Activated CD4-positive, alpha-beta T cell treated with anti-CD3 and anti-CD28 coated beads for 1 hour (primary cell): ENCODE data around the gene LMTK3.

Experiments
- DNase-seq: peaks from one replicate; pipeline ENCODE4 v3.0.0-alpha.2; 2020

Gene LMTK3, protein sequence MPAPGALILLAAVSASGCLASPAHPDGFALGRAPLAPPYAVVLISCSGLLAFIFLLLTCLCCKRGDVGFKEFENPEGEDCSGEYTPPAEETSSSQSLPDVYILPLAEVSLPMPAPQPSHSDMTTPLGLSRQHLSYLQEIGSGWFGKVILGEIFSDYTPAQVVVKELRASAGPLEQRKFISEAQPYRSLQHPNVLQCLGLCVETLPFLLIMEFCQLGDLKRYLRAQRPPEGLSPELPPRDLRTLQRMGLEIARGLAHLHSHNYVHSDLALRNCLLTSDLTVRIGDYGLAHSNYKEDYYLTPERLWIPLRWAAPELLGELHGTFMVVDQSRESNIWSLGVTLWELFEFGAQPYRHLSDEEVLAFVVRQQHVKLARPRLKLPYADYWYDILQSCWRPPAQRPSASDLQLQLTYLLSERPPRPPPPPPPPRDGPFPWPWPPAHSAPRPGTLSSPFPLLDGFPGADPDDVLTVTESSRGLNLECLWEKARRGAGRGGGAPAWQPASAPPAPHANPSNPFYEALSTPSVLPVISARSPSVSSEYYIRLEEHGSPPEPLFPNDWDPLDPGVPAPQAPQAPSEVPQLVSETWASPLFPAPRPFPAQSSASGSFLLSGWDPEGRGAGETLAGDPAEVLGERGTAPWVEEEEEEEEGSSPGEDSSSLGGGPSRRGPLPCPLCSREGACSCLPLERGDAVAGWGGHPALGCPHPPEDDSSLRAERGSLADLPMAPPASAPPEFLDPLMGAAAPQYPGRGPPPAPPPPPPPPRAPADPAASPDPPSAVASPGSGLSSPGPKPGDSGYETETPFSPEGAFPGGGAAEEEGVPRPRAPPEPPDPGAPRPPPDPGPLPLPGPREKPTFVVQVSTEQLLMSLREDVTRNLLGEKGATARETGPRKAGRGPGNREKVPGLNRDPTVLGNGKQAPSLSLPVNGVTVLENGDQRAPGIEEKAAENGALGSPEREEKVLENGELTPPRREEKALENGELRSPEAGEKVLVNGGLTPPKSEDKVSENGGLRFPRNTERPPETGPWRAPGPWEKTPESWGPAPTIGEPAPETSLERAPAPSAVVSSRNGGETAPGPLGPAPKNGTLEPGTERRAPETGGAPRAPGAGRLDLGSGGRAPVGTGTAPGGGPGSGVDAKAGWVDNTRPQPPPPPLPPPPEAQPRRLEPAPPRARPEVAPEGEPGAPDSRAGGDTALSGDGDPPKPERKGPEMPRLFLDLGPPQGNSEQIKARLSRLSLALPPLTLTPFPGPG (N-terminal part only)

DNA sequence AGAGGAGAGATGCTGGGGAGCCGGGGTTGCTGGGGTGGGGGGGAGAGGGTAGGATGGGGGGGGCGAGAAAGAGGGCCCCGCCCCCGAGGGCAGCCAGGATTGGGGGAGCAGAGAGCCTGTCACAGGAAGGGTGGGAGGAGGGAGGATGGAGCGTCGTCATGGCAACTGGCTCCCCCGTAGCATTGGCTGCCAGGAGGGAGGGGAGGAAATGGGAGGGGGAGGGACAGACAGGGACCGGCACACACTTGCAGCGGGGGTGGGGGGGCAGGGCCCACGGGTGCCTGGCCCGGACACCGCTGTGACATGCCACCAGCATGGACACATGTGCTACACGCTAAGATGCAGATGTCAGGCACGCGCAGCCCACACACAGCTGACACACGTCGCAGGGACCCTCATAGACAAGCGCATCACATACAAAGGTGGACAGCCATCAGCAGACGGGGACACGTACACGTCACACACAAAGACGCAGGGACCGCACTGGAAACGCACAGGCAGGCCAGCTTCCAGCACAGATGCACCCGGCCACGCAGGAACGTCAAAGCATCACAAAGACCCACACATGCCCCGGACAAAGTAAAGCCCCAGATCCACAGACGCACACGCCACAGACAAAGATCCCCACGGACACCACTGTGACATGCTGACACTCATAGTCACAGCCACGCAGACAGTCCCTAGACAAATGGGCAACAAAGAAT, at the start of gene LMTK3:
Gene LMTK3, minus strand, starts transcription at position 36 of the 704 bp plus-strand sequence. CDS start 259 bp downstream, outside the sequence.
- peak; percentile 67 for DNase-seq

DNA sequence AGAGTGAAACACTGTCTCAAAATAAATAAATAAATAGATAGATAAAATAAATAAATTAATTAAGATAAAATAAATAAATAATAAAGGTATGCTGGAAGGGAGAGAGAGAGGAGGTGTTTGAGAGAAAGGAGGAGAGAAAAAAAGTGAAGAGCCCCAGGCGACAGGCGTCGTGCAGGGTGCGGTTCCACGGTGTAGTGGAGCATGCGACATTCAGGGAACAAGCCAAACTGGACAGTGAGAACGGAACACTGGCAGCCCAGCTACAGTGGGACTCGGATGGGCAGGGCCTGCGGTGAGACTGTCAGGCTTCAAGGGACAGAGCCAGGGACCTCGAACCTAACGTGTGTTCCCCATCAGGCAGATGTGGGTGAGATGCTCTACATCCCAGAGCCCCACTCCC, 49.8 kb upstream of the LMTK3 start:
- no peak for DNase-seq

DNA sequence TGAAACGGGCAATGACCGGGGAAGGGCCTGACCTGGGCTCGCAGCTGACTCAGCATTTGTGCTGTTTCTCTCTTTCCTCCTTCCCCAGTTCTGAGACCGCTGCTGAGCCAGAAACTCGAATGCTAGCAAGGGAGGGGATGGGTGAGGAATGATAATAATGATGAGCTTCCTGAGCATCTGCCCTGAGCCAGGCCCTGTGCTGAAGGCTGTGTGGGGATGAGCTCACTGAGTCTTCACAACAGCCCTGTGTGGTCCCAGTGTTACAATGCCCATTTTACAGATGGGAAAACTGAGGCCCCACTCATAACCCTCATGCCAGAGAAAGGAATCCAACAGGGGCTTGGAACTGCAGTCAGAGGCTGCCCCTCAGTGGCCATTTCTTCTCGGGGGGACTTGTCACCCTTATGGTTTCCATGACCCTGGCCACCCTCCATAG, 48.5 kb upstream of the LMTK3 start:
- DNase-seq, result no peak

DNA sequence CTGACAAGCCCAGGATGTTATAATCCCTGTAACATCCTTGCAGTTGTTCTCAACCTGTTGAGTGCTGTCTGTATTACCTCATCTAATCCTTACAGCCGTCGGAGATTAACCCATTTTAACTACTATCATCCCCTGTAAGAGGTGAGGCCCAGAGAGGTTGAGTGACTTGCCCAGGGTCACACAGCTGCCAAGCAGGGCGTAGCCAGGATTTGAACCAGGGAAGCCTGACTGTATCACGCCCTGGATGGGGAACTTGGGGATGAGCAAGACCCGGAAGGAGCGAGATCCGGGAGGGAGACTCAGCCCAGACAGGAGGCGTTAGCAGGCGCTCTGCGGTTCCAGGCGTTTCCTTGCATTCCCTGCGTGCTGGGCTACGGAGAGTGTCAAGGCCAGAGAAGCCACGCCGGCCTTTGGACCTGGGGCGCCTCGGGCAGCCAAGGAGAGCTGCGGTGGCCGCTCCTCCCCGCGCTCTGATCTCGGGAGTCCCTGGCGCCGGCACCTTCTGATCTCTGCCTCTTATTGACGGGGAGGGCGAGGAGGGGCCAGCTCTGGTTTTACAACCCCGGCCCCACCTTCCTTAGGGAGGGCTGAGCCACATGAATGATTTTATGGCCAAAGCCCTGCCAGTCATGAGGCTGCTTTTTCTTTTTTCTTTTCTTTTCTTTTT, 46.5 kb upstream of the LMTK3 start:
- DNase-seq, result no peak

- no peak for DNase-seq
These were observed 45.2 kb upstream of the LMTK3 start for GRCh38 chr19:48556825-48557224.

DNA sequence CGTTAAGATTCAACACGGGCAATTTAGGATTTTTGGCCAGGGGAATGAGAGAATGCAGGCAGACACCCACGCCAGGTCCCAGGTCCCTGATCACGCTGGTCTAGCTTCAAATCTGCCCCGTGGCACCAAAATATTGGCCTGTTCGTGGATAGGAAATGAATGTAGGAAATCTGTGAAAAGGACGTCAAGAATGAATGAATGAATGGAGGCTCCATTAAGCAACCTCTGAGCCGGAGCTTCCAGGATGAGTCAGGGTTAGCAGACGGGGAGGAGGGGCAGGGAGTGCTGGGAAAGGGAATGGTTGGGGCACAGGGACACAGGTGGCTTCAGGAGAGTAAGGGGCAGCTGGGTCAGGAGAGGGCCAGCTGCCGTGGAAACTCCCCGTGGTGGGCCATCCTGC, 44.5 kb upstream of the LMTK3 start:
- no peak for DNase-seq

DNA sequence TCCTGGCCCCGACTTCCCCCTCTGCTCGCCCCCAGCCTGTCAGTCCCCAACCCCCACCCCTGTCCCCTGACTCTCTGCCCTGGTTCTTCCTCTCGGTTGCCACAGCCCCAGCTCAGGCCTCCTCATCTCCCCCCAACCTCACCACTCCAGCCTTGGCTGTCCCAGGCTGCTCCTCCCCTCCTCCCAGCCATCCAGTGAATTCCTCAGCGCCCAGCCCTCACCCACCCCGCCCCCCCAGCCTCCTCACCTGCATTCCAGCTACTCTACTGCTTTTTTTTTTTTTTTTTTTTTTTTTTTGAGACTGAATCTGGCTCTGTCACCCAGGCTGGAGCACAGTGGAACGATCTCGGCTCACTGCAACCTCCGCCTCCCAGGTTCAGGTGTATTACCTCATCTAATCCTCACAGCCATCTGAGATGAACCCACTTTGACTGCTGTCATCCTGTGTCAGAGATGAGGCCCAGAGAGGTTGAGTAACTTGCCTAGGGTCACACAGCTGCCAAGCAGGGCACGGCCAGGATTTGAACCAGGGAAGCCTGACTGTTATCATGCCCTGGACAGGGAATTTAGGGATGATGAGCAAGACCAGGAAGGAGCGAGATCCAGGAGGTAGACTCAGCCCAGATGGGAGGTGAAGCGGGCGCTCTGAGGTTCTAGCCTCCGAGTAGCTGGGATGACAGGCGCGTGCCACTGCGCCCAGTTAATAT, 42.9 kb upstream of the LMTK3 start:
- no peak for DNase-seq

GRCh38 chr19:48553676-48554384, 42.2 kb upstream of the LMTK3 start:
- DNase-seq, result no peak

- DNase-seq, result no peak
These were observed 41.0 kb upstream of the LMTK3 start for GRCh38 chr19:48552406-48553322.

- DNase-seq, result no peak
These were observed 40.0 kb upstream of the LMTK3 start, which contains the start of gene SULT2B1 for GRCh38 chr19:48551437-48552302. SULT2B1 (plus strand) TSS chr19:48552172; CDS start chr19:48552253, 81 bp downstream.

DNA sequence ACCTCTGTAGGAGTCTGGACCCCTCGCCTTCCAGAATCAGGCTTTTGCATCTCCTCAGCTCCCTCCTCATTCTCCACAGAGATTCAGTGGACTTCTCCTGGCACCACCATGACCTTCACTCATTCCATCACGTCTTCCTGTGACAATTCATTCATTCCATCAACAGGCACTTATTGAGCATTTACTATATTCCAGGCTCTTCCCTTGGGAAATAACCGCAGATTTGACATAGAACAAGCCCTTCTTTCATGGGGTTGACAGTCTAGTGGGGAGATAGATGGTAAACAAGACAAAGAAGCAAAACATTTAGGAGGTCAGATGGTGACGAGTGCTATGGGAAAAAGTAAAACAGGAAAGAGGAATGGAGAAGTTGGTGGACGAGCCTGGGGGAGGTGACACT, 37.7 kb upstream of the LMTK3 start:
- no peak for DNase-seq

- no peak for DNase-seq
These were observed 36.7 kb upstream of the LMTK3 start for GRCh38 chr19:48548253-48548911.

DNA sequence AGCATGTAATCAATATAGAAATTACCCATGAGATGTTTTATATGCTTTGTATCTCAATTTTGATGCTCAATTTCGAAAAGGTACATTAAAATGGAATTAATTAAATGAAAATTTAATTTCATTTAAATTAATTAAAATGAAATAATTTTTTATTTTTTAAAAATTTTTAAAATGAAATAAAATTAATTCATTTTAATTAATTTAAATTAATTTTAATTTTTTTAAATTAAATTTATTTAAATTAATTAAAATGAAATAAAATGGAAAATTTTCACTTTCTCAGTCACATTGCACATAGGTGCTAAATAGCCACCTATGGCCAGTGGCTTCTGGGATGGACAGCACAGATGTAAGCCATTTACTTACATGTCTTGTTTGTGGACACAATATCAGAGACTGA, 36.1 kb upstream of the LMTK3 start:
- DNase-seq, result no peak

DNA sequence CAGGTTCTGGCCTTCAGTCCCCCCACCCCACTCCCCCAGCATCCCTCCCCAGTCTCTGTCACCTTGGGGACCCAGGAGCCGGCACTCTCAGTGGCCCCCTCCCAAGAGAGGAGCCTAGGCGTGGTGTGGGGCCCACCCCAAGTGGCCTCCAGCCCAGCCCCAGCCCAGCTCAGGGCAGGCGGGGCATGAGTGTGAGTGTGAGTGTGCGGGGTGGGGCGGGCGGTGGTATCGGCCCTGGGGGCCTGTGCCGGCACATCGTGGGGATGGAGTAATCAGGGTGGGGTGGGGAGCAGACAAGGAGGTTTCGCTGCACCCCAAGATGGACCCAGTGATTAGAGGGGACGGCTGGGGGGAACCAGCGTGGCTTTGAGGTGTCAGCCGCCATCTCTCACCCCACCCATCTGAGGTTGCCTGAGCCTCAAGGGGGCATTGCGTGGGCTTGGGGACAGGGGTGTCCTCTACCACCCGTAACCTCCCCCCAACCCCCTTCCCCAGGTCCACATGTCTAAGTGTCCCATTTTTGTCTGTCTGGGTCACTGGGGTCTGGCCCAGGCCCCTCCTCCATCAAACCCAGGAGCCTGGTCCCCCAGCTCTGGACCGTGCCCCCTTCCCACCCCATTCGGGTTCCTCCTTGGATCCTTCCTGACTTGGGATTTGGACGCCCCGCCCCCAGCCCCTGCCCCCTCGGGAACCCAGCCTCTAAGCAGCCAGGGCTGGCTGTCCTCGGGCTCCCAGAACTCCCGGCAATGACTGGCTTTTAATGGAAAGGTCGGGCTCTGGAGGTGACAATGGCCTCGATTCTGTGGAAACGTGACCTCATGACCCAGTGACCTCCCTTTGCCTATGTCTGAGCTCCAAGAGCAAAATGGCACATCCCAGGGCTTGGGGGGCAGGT, 33.5 kb upstream of the LMTK3 start:
- no peak for DNase-seq

- DNase-seq, result no peak
These were observed 31.6 kb upstream of the LMTK3 start for GRCh38 chr19:48543121-48543710.

- DNase-seq, result no peak
These were observed 30.2 kb upstream of the LMTK3 start for GRCh38 chr19:48541813-48542212.
